ENCODE results near the gene GABBR1.

DNA sequence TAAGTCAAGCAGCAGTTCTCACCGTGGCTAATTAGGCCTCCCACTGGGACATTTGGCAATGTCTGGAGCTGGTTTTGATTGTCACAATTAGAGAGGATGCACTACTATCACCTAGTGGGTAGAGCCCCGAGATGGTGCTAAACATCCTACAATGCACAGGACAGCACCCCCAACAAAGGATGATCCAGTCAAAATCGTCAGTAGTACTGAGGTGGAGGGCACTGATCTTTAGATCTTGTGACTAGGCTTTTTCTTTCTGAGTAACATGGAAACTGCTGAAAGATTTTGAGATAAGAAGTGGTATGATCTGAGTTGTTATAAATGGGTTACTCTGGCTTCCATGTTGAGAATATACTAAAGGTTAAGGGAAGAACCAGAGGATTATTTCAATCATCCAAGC lies 85.4 kb downstream of the GABBR1 start:
- TF ChIP-seq, protein P1, sequence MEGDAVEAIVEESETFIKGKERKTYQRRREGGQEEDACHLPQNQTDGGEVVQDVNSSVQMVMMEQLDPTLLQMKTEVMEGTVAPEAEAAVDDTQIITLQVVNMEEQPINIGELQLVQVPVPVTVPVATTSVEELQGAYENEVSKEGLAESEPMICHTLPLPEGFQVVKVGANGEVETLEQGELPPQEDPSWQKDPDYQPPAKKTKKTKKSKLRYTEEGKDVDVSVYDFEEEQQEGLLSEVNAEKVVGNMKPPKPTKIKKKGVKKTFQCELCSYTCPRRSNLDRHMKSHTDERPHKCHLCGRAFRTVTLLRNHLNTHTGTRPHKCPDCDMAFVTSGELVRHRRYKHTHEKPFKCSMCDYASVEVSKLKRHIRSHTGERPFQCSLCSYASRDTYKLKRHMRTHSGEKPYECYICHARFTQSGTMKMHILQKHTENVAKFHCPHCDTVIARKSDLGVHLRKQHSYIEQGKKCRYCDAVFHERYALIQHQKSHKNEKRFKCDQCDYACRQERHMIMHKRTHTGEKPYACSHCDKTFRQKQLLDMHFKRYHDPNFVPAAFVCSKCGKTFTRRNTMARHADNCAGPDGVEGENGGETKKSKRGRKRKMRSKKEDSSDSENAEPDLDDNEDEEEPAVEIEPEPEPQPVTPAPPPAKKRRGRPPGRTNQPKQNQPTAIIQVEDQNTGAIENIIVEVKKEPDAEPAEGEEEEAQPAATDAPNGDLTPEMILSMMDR (IDR thresholded peaks at IDR 0.05): no peak
- no peak for TF ChIP-seq POLR2A (IDR thresholded peaks at IDR 0.05)
